ENCODE data around the gene VAMP8.
"Not testable (repeated sequence)": the region's sequence is repeated elsewhere in the genome, so short reads cannot be mapped to it uniquely, and the experiment has no call there.

VAMP8 gene

GRCh38 chr2:85613717-85614515 lies 36.5 kb downstream of the VAMP8 start:
- TF ChIP-seq, protein P1, sequence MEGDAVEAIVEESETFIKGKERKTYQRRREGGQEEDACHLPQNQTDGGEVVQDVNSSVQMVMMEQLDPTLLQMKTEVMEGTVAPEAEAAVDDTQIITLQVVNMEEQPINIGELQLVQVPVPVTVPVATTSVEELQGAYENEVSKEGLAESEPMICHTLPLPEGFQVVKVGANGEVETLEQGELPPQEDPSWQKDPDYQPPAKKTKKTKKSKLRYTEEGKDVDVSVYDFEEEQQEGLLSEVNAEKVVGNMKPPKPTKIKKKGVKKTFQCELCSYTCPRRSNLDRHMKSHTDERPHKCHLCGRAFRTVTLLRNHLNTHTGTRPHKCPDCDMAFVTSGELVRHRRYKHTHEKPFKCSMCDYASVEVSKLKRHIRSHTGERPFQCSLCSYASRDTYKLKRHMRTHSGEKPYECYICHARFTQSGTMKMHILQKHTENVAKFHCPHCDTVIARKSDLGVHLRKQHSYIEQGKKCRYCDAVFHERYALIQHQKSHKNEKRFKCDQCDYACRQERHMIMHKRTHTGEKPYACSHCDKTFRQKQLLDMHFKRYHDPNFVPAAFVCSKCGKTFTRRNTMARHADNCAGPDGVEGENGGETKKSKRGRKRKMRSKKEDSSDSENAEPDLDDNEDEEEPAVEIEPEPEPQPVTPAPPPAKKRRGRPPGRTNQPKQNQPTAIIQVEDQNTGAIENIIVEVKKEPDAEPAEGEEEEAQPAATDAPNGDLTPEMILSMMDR (IDR thresholded peaks at IDR 0.05; ENCODE audit: insufficient read depth, low read length, poor library complexity, severe bottlenecking), result no peak
- Histone ChIP-seq H3K79me2 (ENCODE audit: insufficient read depth, low read length) (peaks cover 39% of the 10 kb centered on the region), H3K36me3 (ENCODE audit: low read length) (peaks cover 7% of the 10 kb centered on the region; the same call in 1 of the 2 replicates), H3F3A (ENCODE audit: insufficient read depth) (peaks cover 15% of the 10 kb centered on the region; the same call in 1 of the 2 replicates), H3K27me3 (ENCODE audit: low read length) (no peaks in the 10 kb centered on the region), H3K9me2 (replicated peaks; ENCODE audit: insufficient read depth, low read length) (no peaks in the 10 kb centered on the region), H2AFZ (ENCODE audit: low read depth, low read length, severe bottlenecking) (no peak overlapping the region), H3K4me2 (ENCODE audit: low read depth, low read length, poor library complexity, severe bottlenecking) (no peak overlapping the region), H3K27ac (ENCODE audit: low read depth, low read length) (no peak overlapping the region), H3K9ac (ENCODE audit: low read length) (no peak overlapping the region), H4K20me1 (ENCODE audit: low read depth, low read length) (peaks cover 8% of the 10 kb centered on the region; the same call in 1 of the 2 replicates), H3K4me3 (ENCODE audit: insufficient read depth, low read length, poor library complexity, severe bottlenecking) (no peak overlapping the region), H3K9me3 (ENCODE audit: insufficient read depth, low read length) (no peaks in the 10 kb centered on the region)

- H3F3A ChIP-seq (ENCODE audit: insufficient read depth), result peaks cover 15% of the 10 kb centered on the region; the same call in 1 of the 2 replicates
- H3K9ac ChIP-seq (ENCODE audit: low read length); H3K27ac ChIP-seq (ENCODE audit: low read depth, low read length); H3K4me2 ChIP-seq (ENCODE audit: low read depth, low read length, poor library complexity, severe bottlenecking); H4K20me1 ChIP-seq (ENCODE audit: low read depth, low read length); H3K27me3 ChIP-seq (ENCODE audit: low read length); H2AFZ ChIP-seq (ENCODE audit: low read depth, low read length, severe bottlenecking); H3K4me3 ChIP-seq (ENCODE audit: insufficient read depth, low read length, poor library complexity, severe bottlenecking); H3K9me2 ChIP-seq (replicated peaks; ENCODE audit: insufficient read depth, low read length); H3K9me3 ChIP-seq (ENCODE audit: insufficient read depth, low read length): not testable (repeated sequence)
- peaks cover 14% of the 10 kb centered on the region; the same call in 1 of the 2 replicates for H3K36me3 ChIP-seq (ENCODE audit: low read length)
- peaks cover 48% of the 10 kb centered on the region for H3K79me2 ChIP-seq (ENCODE audit: insufficient read depth, low read length)
These were observed 37.4 kb downstream of the VAMP8 start for GRCh38 chr2:85614757-85615156.

DNA sequence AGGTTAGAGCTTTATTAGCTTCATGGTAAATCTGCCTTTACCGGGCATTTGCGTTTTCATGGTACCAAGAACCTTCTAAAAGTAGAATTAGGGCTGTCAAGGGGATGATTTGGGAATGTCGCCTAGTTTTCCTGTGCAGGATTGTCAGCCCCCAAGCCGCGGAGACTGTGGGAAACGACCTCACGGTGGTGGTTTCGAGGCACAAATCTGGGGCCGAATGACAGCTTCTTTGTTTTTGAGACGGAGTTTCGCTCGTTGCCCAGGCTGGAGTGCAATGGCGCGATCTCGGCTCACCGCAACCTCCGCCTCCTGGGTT lies 38.0 kb downstream of the VAMP8 start:
- no peak overlapping the region for H3K4me2 ChIP-seq (ENCODE audit: low read depth, low read length, poor library complexity, severe bottlenecking)
- H3F3A ChIP-seq (ENCODE audit: insufficient read depth), result peaks cover 15% of the 10 kb centered on the region; the same call in 1 of the 2 replicates
- TF ChIP-seq, protein P1 (IDR thresholded peaks at IDR 0.05; ENCODE audit: insufficient read depth, low read length, poor library complexity, severe bottlenecking), result no peak
- H3K9me2 ChIP-seq (replicated peaks; ENCODE audit: insufficient read depth, low read length), result no peaks in the 10 kb centered on the region
- H3K9me3 ChIP-seq (ENCODE audit: insufficient read depth, low read length), result no peaks in the 10 kb centered on the region
- peaks cover 53% of the 10 kb centered on the region for H3K79me2 ChIP-seq (ENCODE audit: insufficient read depth, low read length)
- H3K9ac ChIP-seq (ENCODE audit: low read length), result peak overlapping the region; percentile 80; the same call in 1 of the 2 replicates
- H3K4me3 ChIP-seq (ENCODE audit: insufficient read depth, low read length, poor library complexity, severe bottlenecking), result no peak overlapping the region
- no peaks in the 10 kb centered on the region for H3K27me3 ChIP-seq (ENCODE audit: low read length)
- H3K27ac ChIP-seq (ENCODE audit: low read depth, low read length), result no peak overlapping the region
- H3K36me3 ChIP-seq (ENCODE audit: low read length), result peaks cover 16% of the 10 kb centered on the region
- H4K20me1 ChIP-seq (ENCODE audit: low read depth, low read length), result peaks cover 8% of the 10 kb centered on the region; the same call in 1 of the 2 replicates
- no peak overlapping the region for H2AFZ ChIP-seq (ENCODE audit: low read depth, low read length, severe bottlenecking)

DNA sequence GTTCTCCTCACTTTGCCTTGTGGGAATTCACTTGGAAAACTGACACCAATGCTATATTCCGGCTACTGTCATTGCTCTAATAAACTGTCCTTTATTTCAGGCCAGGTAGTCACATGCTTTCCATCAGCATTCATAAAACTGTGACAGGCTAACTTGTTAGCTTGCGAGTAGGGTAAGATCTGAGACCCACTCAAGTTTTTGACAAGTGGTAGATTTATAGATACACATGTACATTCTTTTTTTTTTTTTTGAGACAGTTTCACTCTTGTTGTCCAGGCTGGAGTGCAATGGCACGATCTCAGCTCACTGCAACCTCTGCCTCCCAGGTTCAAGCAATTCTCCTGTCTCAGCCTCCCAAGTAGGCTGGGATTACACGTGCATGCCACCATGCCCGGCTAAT lies 40.3 kb downstream of the VAMP8 start:
- Histone ChIP-seq H4K20me1 (ENCODE audit: low read depth, low read length) (peaks cover 13% of the 10 kb centered on the region; the same call in 1 of the 2 replicates), H3K9ac (ENCODE audit: low read length) (peak overlapping the region; percentile 80), H3K4me3 (ENCODE audit: insufficient read depth, low read length, poor library complexity, severe bottlenecking) (peak overlapping the region; percentile 86), H3K79me2 (ENCODE audit: insufficient read depth, low read length) (peaks cover 57% of the 10 kb centered on the region), H3K4me2 (ENCODE audit: low read depth, low read length, poor library complexity, severe bottlenecking) (peak overlapping the region; percentile 96), H3K36me3 (ENCODE audit: low read length) (peaks cover 32% of the 10 kb centered on the region), H3F3A (ENCODE audit: insufficient read depth) (peaks cover 15% of the 10 kb centered on the region; the same call in 1 of the 2 replicates)
- not testable (repeated sequence) for H3K27me3 ChIP-seq (ENCODE audit: low read length); H3K27ac ChIP-seq (ENCODE audit: low read depth, low read length); H2AFZ ChIP-seq (ENCODE audit: low read depth, low read length, severe bottlenecking); H3K9me2 ChIP-seq (replicated peaks; ENCODE audit: insufficient read depth, low read length); H3K9me3 ChIP-seq (ENCODE audit: insufficient read depth, low read length)
